ENCODE results near the gene CACNA1C.

DNA sequence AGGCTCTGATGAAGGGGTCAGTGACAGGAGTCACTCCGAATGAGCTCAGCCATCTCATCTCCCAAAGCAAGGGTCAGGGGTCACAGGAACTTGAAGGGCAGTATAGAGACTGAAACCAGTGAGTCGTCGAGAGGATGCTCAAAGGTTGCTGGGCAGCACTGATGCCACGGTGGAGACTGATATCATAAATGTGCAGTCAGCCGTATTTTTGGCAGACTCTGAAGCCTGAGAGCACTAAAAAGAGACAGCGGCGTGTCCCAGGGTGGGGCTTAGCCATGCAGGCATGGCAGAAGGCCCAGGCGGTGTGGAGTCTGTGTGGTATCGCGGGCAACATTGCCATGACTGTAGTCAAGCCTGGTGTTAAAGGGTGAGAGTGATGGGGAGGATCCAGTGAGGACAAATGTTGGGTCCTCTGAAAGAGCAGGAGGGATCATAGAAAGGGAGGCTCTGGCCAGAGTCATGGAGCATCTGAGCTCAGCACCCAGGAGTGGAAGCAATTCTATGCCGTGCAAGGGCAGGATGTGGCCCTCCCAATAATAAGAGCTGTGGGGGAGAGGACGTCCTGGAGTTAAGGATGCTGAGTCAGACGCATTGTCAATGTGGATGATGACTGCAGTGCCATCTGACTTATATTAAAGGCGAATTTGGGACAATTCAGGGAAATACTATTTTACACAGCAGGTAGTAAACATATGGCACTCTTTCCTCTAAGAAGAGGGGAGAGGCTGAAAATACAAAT, 500.8 kb downstream of the CACNA1C start:
- no peak for TF ChIP-seq EZH2 (IDR thresholded peaks at IDR 0.05; ENCODE audit: low read length, missing control alignments)
- TF ChIP-seq, protein P1, sequence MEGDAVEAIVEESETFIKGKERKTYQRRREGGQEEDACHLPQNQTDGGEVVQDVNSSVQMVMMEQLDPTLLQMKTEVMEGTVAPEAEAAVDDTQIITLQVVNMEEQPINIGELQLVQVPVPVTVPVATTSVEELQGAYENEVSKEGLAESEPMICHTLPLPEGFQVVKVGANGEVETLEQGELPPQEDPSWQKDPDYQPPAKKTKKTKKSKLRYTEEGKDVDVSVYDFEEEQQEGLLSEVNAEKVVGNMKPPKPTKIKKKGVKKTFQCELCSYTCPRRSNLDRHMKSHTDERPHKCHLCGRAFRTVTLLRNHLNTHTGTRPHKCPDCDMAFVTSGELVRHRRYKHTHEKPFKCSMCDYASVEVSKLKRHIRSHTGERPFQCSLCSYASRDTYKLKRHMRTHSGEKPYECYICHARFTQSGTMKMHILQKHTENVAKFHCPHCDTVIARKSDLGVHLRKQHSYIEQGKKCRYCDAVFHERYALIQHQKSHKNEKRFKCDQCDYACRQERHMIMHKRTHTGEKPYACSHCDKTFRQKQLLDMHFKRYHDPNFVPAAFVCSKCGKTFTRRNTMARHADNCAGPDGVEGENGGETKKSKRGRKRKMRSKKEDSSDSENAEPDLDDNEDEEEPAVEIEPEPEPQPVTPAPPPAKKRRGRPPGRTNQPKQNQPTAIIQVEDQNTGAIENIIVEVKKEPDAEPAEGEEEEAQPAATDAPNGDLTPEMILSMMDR (conservative IDR thresholded peaks at IDR 0.05 in 1 of 2, IDR thresholded peaks at IDR 0.05 in 1 of 2; ENCODE audit: low read depth in 1 of 2, low read length in 2 of 2) = no peak
